ENCODE results near the gene LCLAT1. TPM values are rescaled to one million over a fixed set of nuclear protein-coding genes. Genes with fewer than 3 reads are reported as not detected.

The LCLAT1 gene
- polyA plus RNA-seq, 1 of the 3 experiments (the other 2 are of a cell fraction) = 6.9 TPM

DNA sequence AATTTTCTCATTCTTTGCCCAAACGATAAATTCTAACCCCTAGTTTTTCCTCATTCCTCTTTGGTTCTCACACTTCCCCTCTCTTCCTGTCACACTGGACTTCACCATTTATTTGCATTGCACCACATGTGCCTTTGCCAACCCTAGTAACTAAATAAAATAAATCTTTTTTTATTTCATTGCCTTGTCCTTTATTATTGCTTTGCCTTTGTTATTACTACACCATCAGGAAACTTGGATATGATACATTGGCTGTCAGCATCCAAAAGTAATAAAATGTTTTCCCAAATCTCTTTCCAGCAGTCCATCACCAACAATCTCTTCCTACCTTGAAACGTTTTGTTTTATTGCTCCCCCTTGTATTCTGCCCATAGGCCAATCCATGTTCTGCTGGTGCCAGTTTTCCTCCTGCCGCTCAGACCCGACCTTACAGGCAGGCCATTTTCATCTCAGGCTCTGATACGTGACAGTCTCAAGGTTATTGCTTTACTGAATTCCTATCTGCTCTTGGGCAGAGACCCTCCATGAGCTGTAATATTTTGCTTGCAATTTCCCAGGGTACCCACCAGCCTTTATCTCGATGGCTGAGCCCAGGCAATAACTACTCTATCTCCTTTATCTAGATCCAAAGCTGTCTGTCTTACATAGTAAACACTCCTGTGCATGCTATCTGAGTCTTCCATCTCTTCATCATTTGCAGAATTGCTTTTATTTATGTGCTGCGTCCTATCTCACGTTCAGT lies 19.3 kb upstream of the LCLAT1 start:
- no peaks in the 10 kb centered on the region for H3K9me3 ChIP-seq
- no peaks in the 10 kb centered on the region for H3K9me2 ChIP-seq
- peak; percentile 55 for DNase-seq
- no peak overlapping the region for H3K4me3 ChIP-seq (ENCODE audit: low read depth in 2 of 2, low read length in 1 of 2)
- WGBS (ENCODE audit: low lambda C conversion rate) = 68% methylated on average over 8 of the region's 8 CpGs
- ChIA-PET POLR2A (interaction anchor here (1.0 to 1.5 kb wide), 3 partner anchors 19 to 26 kb away, joined by 3 to 4 read pairs (median 3); partner anchors contain the start of gene LCLAT1), CTCF (interaction anchor here (1.1 to 1.5 kb wide), 3 partner anchors 93 to 284 kb away, joined by 3 to 6 read pairs (median 4); no protein-coding TSS in a partner anchor)
- peaks cover under 1 to 8% of the 10 kb centered on the region in 2 experiments; a peak in 3 of 4 replicates for H3K4me1 ChIP-seq (ENCODE audit: control insufficient read depth in 1 of 2, insufficient read depth in 2 of 2, low read depth in 1 of 2, low read length in 1 of 2)
- no peaks in the 10 kb centered on the region for H3K36me3 ChIP-seq (replicated peaks in 1 of 2; ENCODE audit: control insufficient read depth in 1 of 2, insufficient read depth in 2 of 2, low read length in 1 of 2)
- TF ChIP-seq POLR2AphosphoS5 (IDR thresholded peaks at IDR 0.05; ENCODE audit: low read depth, low read length) = no peak
- no peak for TF ChIP-seq SMC3 (IDR thresholded peaks at IDR 0.05; ENCODE audit: low read depth, low read length)
- no peak for TF ChIP-seq CHD2 (IDR thresholded peaks at IDR 0.05; ENCODE audit: low read length, partially characterized antibody)
- no peak for TF ChIP-seq PBX3 (IDR thresholded peaks at IDR 0.05)
- no peak for TF ChIP-seq TAF1 (IDR thresholded peaks at IDR 0.05; ENCODE audit: borderline replicate concordance, low read depth, low read length)
- peak in 1 of 2 experiments; percentile 19; a peak in 1 of 4 replicates for TF ChIP-seq EP300 (IDR thresholded peaks at IDR 0.05; ENCODE audit: borderline replicate concordance in 1 of 2, low read depth in 1 of 2, low read length in 1 of 2)
- peak; percentile 91 for TF ChIP-seq GATA2 (CRISPR knock-in tag; IDR thresholded peaks at IDR 0.05)
- TF ChIP-seq USF2 (IDR thresholded peaks at IDR 0.05; ENCODE audit: borderline replicate concordance, low read depth, low read length) = no peak
- TF ChIP-seq ELF1 (IDR thresholded peaks at IDR 0.05) = no peak
- TF ChIP-seq SIN3A (IDR thresholded peaks at IDR 0.05; ENCODE audit: borderline replicate concordance, low read depth, low read length) = no peak
- no peak overlapping the region for H2AFZ ChIP-seq (ENCODE audit: low read depth)
- no peaks in the 10 kb centered on the region for H3K79me2 ChIP-seq (ENCODE audit: insufficient read depth)
- H3K27ac ChIP-seq (ENCODE audit: low read depth in 2 of 2, low read length in 1 of 2) = no peak overlapping the region
- H3K27me3 ChIP-seq (ENCODE audit: insufficient read depth) = no peaks in the 10 kb centered on the region
- peaks cover under 1% of the 10 kb centered on the region for H3F3A ChIP-seq (replicated peaks; ENCODE audit: insufficient read depth)
- H3K4me2 ChIP-seq = no peak overlapping the region
- H4K20me1 ChIP-seq (ENCODE audit: insufficient read depth) = no peaks in the 10 kb centered on the region
- no peak overlapping the region for H3K9ac ChIP-seq

DNA sequence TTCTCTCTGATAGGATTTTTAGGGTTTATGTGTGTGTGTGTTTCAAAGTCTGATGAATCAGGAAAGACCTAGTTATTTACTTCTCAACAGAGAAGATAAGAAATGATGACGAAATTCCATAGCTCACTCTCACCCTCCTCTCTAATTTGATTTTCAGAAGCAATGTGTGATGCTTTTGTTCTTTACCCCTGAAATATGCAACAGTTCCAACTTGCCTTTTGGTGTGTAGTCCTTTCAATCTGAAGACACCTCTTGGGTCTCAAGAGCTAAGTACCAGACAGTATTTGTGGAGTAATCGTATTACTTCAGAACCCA lies 18.7 kb upstream of the LCLAT1 start:
- H4K20me1 ChIP-seq (ENCODE audit: insufficient read depth) = no peaks in the 10 kb centered on the region
- ChIA-PET POLR2A (interaction anchor here (1.0 to 1.5 kb wide), 3 partner anchors 19 to 25 kb away, joined by 3 to 4 read pairs (median 3); partner anchors contain the start of gene LCLAT1), CTCF (interaction anchor here (1.1 to 1.7 kb wide), 4 partner anchors 93 to 283 kb away, joined by 3 to 6 read pairs (median 5); no protein-coding TSS in a partner anchor)
- H2AFZ ChIP-seq (ENCODE audit: low read depth) = no peak overlapping the region
- no peak overlapping the region for H3K4me3 ChIP-seq (ENCODE audit: low read depth in 2 of 2, low read length in 1 of 2)
- no peaks in the 10 kb centered on the region for H3K9me2 ChIP-seq
- H3K4me1 ChIP-seq (ENCODE audit: control insufficient read depth in 1 of 2, insufficient read depth in 2 of 2, low read depth in 1 of 2, low read length in 1 of 2) = peaks cover 0 to 8% of the 10 kb centered on the region in 2 experiments; a peak in 2 of 4 replicates
- H3K9ac ChIP-seq = no peak overlapping the region
- no peak for DNase-seq
- H3K79me2 ChIP-seq (ENCODE audit: insufficient read depth) = no peaks in the 10 kb centered on the region
- H3K27me3 ChIP-seq (ENCODE audit: insufficient read depth) = no peaks in the 10 kb centered on the region
- no peaks in the 10 kb centered on the region for H3K36me3 ChIP-seq (replicated peaks in 1 of 2; ENCODE audit: control insufficient read depth in 1 of 2, insufficient read depth in 2 of 2, low read length in 1 of 2)
- no peak overlapping the region for H3K4me2 ChIP-seq
- H3F3A ChIP-seq (replicated peaks; ENCODE audit: insufficient read depth) = no peaks in the 10 kb centered on the region
- 77% methylated on average over 2 of the region's 2 CpGs for WGBS (ENCODE audit: low lambda C conversion rate)
- TF ChIP-seq POLR2AphosphoS5 (IDR thresholded peaks at IDR 0.05; ENCODE audit: low read depth, low read length) (no peak), TCF12 (IDR thresholded peaks at IDR 0.05) (no peak), RXRA (IDR thresholded peaks at IDR 0.05; ENCODE audit: borderline replicate concordance, low read depth) (no peak), IRF3 (IDR thresholded peaks at IDR 0.05; ENCODE audit: low read depth, low read length) (no peak), CHD2 (IDR thresholded peaks at IDR 0.05; ENCODE audit: low read length, partially characterized antibody) (no peak), EZH2phosphoT487 (IDR thresholded peaks at IDR 0.05; ENCODE audit: borderline replicate concordance, low read depth) (no peak), YY1 (IDR thresholded peaks at IDR 0.05; ENCODE audit: low read depth) (no peak), NFIC (IDR thresholded peaks at IDR 0.05; ENCODE audit: borderline replicate concordance) (no peak)
- no peaks in the 10 kb centered on the region for H3K9me3 ChIP-seq
- H3K27ac ChIP-seq (ENCODE audit: low read depth in 2 of 2, low read length in 1 of 2) = no peak overlapping the region
